ENCODE data around the gene TMEM139.
A peak's percentile ranks its signal among the peaks of the same experiment; 100 is the strongest.

The TMEM139 gene

DNA sequence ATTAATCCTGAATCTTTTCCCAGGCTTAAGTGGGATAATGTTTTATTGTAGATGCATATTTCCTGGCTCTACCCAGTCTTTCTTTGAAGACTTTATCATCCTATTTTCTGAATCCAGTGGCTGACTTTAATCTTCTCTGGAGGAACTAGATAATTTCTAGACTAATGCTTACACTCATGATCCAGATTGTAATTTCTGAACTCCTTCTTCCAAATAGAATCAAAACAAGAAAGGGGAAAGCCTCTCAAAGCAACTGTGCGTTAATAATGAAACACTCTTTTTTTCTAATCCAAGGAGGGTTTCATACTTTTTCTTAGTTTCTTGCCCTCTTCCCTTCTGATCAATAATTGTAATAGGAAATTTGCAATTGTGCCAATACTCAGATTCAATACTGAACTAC lies 13.5 kb upstream of the TMEM139 start:
- no peak for TF ChIP-seq ZNF274 (IDR thresholded peaks at IDR 0.05; ENCODE audit: low read depth, low read length)
- H3K4me3 ChIP-seq (ENCODE audit: low read length) = no peak overlapping the region

DNA sequence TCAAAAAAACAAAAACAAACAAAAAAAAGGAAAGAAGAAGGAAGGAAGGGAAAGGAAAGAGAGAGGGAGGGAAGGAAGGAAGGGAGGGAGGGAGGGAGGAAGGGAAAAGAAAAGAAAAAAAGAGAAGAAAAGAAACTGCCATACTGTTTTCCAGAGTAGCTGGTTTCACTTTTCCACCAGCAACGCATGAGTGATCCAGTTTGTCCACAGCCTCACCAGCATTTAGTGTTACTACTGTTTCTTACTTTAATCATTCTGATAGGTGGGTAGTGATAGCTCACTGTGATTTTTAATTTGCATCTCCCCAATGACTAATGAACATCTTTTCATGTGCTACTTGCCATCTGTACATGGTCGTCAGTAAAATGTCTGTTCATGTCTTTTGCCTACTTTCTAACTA lies 11.9 kb upstream of the TMEM139 start:
- no peak overlapping the region for H3K4me3 ChIP-seq (ENCODE audit: low read length)
- no peak for TF ChIP-seq ZNF274 (IDR thresholded peaks at IDR 0.05; ENCODE audit: low read depth, low read length)

DNA sequence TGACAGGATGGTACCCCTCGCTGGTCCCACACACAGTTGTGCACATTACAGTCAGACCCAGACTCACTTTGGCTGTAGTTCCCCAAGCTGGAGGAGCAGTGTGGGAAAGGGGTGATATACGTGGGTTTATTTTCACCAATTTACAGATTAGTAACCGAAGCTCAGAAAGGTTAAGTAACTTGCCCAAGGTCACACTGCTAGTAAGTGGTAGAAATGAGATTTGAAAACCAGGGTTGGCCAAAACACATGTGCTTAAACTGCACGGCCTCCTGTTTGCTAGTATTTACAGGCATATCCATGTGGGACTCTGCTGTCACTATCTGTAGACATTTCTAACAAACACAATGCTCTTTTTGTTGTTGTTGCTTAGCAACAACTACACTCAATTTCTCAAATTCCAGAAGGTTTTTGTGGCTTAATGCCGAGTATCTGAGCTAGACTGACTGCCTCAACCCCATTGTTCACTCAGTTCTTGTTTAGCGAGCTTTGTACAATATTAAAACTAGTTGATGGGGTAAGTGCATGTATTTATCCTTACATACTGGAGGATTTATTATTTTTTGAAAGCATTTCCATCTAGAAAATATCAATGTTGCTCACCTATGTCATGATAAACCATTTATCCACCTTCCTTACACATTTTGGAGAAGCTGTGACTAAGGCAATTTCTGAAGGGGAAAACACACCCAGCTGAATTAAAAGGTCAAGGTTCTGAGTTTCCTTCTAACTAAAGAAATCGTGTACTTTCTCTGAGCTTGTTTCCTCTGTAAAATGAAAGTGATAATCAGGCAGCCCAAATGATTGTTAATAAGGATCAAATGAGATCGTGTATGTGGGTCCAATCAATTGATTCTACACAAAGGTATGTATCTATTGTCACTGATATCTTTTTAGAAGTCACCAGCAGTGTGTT lies 5.3 kb upstream of the TMEM139 start:
- H3K4me3 ChIP-seq (ENCODE audit: low read length) = no peak overlapping the region

DNA sequence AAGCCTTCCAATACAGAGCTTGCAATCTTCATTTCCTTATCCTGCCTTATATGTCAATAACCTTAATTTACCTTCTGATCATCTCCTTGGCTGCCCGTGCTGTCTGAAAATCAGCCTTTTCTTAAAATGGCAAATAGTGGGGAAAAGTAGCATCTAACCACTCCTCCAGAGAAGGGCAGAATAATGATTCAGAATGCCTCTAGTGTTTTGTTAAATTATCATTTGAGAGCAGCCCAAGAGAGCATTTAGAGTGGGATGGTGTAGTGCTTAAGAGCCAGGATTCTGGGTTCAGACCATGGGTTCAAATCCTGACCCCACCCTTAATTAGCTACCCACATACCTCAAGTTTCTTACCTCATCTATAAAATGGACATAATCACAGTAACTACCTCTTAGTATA lies 4.6 kb upstream of the TMEM139 start:
- H3K4me3 ChIP-seq (ENCODE audit: low read length) = no peak overlapping the region
- TF ChIP-seq ZNF274 (IDR thresholded peaks at IDR 0.05; ENCODE audit: low read depth, low read length) = no peak

More for the DNA sequence above, 5.3 kb upstream of the TMEM139 start:
- TF ChIP-seq ZNF274 (IDR thresholded peaks at IDR 0.05; ENCODE audit: low read depth, low read length) = no peak

DNA sequence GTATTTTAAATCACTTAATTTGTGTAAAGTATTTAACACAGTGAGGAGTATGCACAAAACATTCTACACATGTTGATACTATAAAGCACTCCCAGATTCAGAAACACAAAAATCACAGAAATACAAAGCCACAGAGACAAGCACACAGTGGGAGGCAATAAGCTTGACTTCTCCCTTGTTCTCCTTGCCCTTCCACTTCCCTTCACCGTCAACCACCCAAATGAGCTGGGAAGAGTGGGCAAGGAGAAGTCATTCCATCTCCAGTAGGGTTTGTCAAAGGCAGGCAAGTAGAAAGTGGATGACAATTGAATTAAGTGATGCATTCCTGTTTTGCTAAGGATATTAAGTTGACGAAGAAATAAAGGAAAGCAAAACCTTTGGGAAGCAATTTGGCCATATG lies 4.2 kb upstream of the TMEM139 start:
- TF ChIP-seq ZNF274 (IDR thresholded peaks at IDR 0.05; ENCODE audit: low read depth, low read length) = no peak
- no peak overlapping the region for H3K4me3 ChIP-seq (ENCODE audit: low read length)

DNA sequence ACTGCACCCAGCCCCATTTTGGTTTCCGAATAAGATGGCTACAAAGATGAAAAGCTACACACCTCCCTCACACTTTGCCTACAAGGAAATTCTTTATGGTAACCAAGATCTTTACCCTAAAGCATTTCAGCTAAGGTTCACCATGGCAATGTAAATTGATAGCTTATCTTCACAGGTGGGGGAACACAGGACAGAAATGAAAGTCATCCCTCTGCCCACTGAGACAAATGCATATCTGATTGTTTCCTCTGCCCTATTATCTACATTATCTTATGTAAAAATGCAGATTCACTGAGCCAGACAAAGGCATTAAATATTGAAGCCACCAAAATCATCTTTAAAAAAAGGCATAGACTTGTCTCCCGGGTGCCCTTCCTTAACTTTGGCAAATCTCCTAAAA lies 3.2 kb upstream of the TMEM139 start:
- TF ChIP-seq ZNF274 (IDR thresholded peaks at IDR 0.05; ENCODE audit: low read depth, low read length) = no peak

DNA sequence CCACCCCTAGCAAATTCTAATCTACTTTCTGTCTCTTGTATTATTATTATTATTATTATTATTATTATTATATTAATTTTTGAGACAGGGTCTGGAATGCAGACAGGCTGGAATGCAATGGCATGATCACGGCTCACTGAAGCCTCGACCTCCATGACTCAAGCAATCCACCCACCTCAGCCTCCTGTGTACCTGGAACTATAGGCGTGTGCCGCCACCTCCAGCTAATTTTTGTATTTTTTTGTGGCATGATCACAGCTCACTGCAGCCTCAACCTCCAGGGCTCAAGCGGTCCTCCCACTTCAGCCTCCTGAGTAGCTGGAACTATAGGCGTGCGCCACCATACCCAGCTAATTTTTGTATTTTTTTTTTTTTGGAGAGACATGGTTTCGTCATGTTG lies 2.6 kb upstream of the TMEM139 start:
- no peak overlapping the region for H3K4me3 ChIP-seq (ENCODE audit: low read length)
- TF ChIP-seq ZNF274 (IDR thresholded peaks at IDR 0.05; ENCODE audit: low read depth, low read length) = no peak

More for the DNA sequence above, 3.2 kb upstream of the TMEM139 start:
- H3K4me3 ChIP-seq (ENCODE audit: low read length) = no peak overlapping the region

DNA sequence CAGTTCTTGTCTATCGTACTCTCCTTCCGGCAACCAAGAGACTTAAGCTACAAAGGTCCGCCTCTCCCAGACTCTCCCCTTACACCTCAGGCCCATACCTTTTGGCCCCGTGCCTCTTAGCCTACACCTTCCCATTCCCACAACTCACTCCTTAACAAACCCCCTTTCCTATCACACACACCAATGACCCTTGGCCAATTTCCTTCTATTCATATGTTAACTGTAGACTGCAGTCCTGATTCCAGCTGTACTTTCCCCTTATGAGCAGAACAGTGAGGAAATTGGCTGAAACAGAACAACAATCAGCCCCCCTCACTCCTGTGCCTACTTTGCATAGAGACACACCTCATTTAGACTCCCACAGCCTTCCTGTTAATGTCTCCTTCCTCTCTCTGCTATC lies 1.4 kb upstream of the TMEM139 start:
- H3K4me3 ChIP-seq (ENCODE audit: low read length) = no peak overlapping the region
- no peak for TF ChIP-seq ZNF274 (IDR thresholded peaks at IDR 0.05; ENCODE audit: low read depth, low read length)

DNA sequence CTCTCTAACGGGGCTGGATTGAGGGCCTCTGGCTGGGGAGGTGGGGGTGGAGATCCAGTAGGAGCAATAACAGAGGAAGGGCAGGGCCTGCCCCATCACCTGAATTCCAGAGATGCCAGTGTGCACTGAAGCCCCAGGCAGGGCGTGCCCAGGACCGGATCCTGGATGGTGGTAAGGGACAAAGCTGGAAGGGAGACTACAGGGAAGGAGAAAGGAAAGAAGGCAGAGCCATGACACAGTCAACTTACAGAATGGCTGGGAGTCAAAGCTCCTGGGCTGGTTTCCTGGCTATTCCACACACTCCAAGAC lies 666 bp downstream of the TMEM139 start:
- TF ChIP-seq ZNF274 (IDR thresholded peaks at IDR 0.05; ENCODE audit: low read depth, low read length) = no peak
- no peak overlapping the region for H3K4me3 ChIP-seq (ENCODE audit: low read length)

DNA sequence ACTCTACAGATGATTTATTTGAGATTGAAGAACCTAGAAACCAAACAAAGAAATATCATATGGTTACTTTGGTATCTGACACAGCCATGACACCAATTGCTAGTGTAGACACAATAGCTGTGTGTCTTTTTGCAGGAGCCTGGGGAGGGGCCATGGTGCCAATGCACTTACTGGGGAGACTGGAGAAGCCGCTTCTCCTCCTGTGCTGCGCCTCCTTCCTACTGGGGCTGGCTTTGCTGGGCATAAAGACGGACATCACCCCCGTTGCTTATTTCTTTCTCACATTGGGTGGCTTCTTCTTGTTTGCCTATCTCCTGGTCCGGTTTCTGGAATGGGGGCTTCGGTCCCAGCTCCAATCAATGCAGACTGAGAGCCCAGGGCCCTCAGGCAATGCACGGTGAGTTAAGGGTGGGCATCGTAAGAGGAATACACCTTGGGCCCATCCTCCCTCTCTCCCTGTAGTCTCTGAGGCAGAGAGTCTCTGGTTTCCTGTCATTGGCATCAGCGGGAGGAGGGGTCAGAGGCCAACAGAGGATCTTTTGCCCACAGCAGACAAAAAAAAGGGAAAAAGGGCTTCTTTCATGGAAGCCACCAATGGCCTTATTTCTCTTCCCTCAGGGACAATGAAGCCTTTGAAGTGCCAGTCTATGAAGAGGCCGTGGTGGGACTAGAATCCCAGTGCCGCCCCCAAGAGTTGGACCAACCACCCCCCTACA lies 1.2 kb downstream of the TMEM139 start:
- H3K4me3 ChIP-seq (ENCODE audit: low read length) = no peak overlapping the region
- TF ChIP-seq ZNF274 (IDR thresholded peaks at IDR 0.05; ENCODE audit: low read depth, low read length) = no peak

DNA sequence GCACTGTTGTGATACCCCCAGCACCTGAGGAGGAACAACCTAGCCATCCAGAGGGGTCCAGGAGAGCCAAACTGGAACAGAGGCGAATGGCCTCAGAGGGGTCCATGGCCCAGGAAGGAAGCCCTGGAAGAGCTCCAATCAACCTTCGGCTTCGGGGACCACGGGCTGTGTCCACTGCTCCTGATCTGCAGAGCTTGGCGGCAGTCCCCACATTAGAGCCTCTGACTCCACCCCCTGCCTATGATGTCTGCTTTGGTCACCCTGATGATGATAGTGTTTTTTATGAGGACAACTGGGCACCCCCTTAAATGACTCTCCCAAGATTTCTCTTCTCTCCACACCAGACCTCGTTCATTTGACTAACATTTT lies 1.7 kb downstream of the TMEM139 start:
- no peak overlapping the region for H3K4me3 ChIP-seq (ENCODE audit: low read length)
- TF ChIP-seq ZNF274 (IDR thresholded peaks at IDR 0.05; ENCODE audit: low read depth, low read length) = no peak

DNA sequence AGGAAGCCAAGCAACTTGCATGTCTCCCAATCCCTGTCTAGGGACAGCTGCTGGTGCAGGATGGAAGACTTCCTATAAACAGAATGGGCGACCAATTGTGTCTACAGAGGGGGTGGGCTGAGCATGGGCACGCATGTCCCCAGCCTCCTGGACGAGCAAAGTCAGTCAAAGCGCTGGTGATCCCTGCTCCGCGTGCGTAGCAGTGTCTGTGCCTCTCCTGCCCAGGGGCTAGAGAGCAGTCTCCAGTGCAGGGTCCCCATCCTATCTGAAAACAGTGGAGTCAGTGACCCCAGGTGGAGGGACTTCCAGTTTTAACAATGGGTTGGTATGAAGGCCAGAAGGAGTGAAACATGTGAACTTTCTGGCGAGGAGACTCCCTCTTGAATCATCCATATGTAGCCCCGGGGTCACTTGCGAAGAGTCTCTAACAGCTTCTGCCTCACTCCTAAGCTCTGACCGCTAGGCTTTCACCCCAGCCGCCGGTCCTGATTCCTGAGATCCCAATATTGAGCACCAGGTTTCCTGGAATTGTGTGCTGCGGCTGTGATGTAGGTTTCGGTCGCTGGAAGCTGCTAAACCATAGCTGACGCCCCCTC lies 2.7 kb downstream of the TMEM139 start:
- TF ChIP-seq ZNF274 (IDR thresholded peaks at IDR 0.05; ENCODE audit: low read depth, low read length) = no peak
- H3K4me3 ChIP-seq (ENCODE audit: low read length) = peak overlapping the region; percentile 11; the same call in 1 of the 2 replicates

DNA sequence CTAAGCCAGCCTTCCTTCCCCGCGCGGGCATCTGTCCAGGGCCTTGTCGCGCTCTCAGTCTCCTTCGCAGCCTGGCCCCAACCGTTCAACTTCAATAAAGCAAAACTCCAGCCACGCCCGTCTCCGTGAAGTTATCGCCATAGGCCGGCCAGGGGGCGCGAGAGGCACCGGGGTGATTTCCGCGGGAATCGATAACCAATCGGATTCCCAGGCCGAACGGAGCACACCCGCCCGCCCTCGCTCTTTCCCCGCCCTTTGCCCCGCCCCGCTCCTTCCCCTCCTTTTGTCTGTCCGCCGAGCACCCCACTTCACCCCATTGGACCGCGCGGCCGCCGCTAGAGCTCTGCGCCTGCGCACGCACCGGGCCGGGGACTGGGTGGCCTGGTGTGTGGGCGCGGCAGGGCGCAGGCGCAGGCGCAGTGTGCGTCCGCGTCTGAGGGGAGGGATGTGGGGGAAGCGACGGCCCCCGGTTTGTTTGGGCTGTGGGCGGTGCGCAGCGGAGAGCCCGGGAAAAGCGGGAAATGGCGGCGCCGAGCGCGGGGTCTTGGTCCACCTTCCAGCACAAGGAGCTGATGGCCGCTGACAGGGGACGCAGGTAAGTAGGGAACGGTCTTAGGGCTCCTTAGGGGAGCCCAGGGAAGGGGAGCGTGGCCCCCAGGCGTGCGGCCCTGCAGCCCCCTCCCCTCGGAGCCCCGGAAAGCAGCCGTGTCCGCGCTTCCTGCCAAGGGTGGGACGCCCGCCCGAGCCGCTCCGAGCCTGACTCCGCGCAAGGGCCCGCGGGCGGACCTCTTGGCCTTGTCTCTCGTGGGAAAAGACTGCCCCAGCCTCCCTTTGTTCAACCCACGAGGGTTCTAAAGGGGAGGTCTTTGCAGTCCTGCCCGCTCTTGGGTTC lies 3.4 kb downstream of the TMEM139 start, which contains the start of gene CASP2:
TSS of gene CASP2 (plus strand) at position 417 of the 892 bp plus-strand sequence. CDS start at position 522, 105 bp downstream.
- peak within 1 kb of the TSS; percentile 87 for H3K4me3 ChIP-seq (ENCODE audit: low read length)
- TF ChIP-seq ZNF274 (IDR thresholded peaks at IDR 0.05; ENCODE audit: low read depth, low read length) = no peak

DNA sequence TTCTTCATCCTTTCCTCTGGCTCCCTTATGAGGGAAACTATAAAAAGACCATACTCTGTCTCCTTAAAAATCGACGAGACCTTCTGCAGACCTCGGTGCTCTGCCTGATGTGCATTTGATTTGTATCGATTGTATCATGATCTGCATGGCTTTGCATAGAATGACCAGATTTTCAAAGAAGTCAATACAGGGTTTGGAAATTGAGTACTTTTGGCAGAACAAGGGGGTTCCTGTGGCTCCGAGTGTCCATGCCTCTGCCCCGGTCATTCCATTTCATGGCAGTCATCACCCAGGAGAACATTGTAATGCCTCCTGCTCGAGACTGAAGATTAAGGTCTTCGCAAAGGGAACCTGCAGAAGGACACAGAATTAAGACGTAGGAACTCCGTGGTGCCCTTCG lies 4.1 kb downstream of the TMEM139 start:
- no peak for TF ChIP-seq ZNF274 (IDR thresholded peaks at IDR 0.05; ENCODE audit: low read depth, low read length)

More for the DNA sequence above, 4.1 kb downstream of the TMEM139 start:
- H3K4me3 ChIP-seq (ENCODE audit: low read length) = peak overlapping the region; percentile 87

Data from GM08714 (cell line).